HEK293 (cell line): ENCODE results near the gene TNNI3.
"Not testable (repeated sequence)": the region's sequence is repeated elsewhere in the genome, so short reads cannot be mapped to it uniquely, and the experiment has no call there.

Experiments
- REPIN1 ChIP-seq: fragments of 450-650 bp; formaldehyde crosslinking; IDR thresholded peaks from 2 replicates; pipeline ENCODE4 v1.5.1; 2017; ENCODE audit warnings: missing biosample characterization, missing genetic modification characterization, low read depth
- ZBTB1 ChIP-seq: fragments of 450-650 bp; formaldehyde crosslinking; IDR thresholded peaks from 2 replicates; pipeline ENCODE4 v1.5.1; 2016; ENCODE audit warnings: missing biosample characterization, missing genetic modification characterization
- ZBTB26 ChIP-seq: fragments of 450-650 bp; formaldehyde crosslinking; optimal IDR thresholded peaks from 2 replicates; pipeline ENCODE3; 2016; ENCODE audit warnings: missing biosample characterization, mild to moderate bottlenecking, missing genetic modification characterization
- ZBTB8A ChIP-seq: fragments of 450-650 bp; formaldehyde crosslinking; IDR thresholded peaks from 2 replicates; pipeline ENCODE4 v1.5.1; 2016; ENCODE audit warnings: missing biosample characterization, missing genetic modification characterization
- ZNF121 ChIP-seq: fragments of 450-650 bp; formaldehyde crosslinking; IDR thresholded peaks from 2 replicates; pipeline ENCODE4 v1.5.1; 2016; ENCODE audit warnings: missing biosample characterization, missing genetic modification characterization
- ZNF19 ChIP-seq: fragments of 450-650 bp; formaldehyde crosslinking; IDR thresholded peaks from 2 replicates; pipeline ENCODE4; 2016; ENCODE audit warnings: missing biosample characterization, missing genetic modification characterization, low read depth
- ZNF341 ChIP-seq: fragments of 450-650 bp; formaldehyde crosslinking; IDR thresholded peaks from 2 replicates; pipeline ENCODE4; 2016; ENCODE audit warnings: low read depth, missing biosample characterization, missing genetic modification characterization
- ZNF510 ChIP-seq: fragments of 450-650 bp; formaldehyde crosslinking; IDR thresholded peaks from 2 replicates; pipeline ENCODE4 v1.5.1; 2018; ENCODE audit warnings: mild to moderate bottlenecking, missing genetic modification characterization, missing biosample characterization; ENCODE audit not compliant: insufficient replicate concordance
- ZNF514 ChIP-seq: fragments of 450-650 bp; formaldehyde crosslinking; IDR thresholded peaks from 2 replicates; pipeline ENCODE4 v1.5.1; 2016; ENCODE audit warnings: missing biosample characterization, missing genetic modification characterization
- ZNF549 ChIP-seq: fragments of 450-650 bp; IDR thresholded peaks from 2 replicates; pipeline ENCODE4 v1.5.1; 2018; ENCODE audit warnings: missing biosample characterization, missing genetic modification characterization, mild to moderate bottlenecking, inconsistent platforms, moderate library complexity
- TF ChIP-seq, protein P1 (sequence below): fragments of 450-650 bp; formaldehyde crosslinking; IDR thresholded peaks from 2 replicates; pipeline ENCODE4 v1.5.1; 2016; ENCODE audit warnings: missing biosample characterization, missing genetic modification characterization
- TF ChIP-seq, protein P2 (sequence below): fragments of 450-650 bp; formaldehyde crosslinking; IDR thresholded peaks from 2 replicates; pipeline ENCODE4 v1.5.1; 2017; ENCODE audit warnings: missing biosample characterization, missing genetic modification characterization
- TF ChIP-seq, protein P3 (sequence below): fragments of 450-650 bp; formaldehyde crosslinking; IDR thresholded peaks from 2 replicates; pipeline ENCODE4 v1.5.1; 2016; ENCODE audit warnings: missing biosample characterization, missing genetic modification characterization, borderline replicate concordance

DNA sequence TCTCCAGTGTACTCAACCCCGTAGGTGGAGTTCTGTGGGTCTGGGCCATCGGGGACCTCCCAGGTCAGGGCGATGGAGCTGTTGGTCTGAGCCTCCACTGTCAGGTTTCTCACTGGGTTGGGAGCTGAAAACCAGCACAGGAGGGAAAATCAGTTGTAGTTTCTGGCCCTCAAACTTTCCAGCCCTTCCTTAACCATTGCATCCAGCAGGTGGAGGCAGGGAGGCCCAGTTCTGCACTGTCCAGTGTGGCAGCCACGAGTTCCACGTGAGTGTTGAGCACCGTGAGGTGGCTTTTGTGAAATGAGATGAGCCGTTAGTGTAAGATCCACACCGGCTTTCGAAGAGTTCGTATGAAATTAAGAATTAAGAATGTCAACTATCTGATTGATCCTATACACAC lies 44.7 kb upstream of the TNNI3 start:
- not testable (repeated sequence) for TF ChIP-seq ZBTB26 (tag by site-specific recombination); ZNF510 (tag by site-specific recombination); ZNF514 (tag by site-specific recombination); ZBTB8A (tag by site-specific recombination); ZBTB1 (tag by site-specific recombination); ZNF341 (tag by site-specific recombination); ZNF549 (tag by site-specific recombination); ZNF19; ZNF121; REPIN1 (tag by site-specific recombination)
- TF ChIP-seq, protein P1, sequence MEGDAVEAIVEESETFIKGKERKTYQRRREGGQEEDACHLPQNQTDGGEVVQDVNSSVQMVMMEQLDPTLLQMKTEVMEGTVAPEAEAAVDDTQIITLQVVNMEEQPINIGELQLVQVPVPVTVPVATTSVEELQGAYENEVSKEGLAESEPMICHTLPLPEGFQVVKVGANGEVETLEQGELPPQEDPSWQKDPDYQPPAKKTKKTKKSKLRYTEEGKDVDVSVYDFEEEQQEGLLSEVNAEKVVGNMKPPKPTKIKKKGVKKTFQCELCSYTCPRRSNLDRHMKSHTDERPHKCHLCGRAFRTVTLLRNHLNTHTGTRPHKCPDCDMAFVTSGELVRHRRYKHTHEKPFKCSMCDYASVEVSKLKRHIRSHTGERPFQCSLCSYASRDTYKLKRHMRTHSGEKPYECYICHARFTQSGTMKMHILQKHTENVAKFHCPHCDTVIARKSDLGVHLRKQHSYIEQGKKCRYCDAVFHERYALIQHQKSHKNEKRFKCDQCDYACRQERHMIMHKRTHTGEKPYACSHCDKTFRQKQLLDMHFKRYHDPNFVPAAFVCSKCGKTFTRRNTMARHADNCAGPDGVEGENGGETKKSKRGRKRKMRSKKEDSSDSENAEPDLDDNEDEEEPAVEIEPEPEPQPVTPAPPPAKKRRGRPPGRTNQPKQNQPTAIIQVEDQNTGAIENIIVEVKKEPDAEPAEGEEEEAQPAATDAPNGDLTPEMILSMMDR (tag by site-specific recombination) = peak; percentile 16; the same call in 1 of the 2 replicates
- TF ChIP-seq, protein P2, sequence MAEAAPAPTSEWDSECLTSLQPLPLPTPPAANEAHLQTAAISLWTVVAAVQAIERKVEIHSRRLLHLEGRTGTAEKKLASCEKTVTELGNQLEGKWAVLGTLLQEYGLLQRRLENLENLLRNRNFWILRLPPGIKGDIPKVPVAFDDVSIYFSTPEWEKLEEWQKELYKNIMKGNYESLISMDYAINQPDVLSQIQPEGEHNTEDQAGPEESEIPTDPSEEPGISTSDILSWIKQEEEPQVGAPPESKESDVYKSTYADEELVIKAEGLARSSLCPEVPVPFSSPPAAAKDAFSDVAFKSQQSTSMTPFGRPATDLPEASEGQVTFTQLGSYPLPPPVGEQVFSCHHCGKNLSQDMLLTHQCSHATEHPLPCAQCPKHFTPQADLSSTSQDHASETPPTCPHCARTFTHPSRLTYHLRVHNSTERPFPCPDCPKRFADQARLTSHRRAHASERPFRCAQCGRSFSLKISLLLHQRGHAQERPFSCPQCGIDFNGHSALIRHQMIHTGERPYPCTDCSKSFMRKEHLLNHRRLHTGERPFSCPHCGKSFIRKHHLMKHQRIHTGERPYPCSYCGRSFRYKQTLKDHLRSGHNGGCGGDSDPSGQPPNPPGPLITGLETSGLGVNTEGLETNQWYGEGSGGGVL (tag by site-specific recombination) = not testable (repeated sequence)
- TF ChIP-seq, protein P3, sequence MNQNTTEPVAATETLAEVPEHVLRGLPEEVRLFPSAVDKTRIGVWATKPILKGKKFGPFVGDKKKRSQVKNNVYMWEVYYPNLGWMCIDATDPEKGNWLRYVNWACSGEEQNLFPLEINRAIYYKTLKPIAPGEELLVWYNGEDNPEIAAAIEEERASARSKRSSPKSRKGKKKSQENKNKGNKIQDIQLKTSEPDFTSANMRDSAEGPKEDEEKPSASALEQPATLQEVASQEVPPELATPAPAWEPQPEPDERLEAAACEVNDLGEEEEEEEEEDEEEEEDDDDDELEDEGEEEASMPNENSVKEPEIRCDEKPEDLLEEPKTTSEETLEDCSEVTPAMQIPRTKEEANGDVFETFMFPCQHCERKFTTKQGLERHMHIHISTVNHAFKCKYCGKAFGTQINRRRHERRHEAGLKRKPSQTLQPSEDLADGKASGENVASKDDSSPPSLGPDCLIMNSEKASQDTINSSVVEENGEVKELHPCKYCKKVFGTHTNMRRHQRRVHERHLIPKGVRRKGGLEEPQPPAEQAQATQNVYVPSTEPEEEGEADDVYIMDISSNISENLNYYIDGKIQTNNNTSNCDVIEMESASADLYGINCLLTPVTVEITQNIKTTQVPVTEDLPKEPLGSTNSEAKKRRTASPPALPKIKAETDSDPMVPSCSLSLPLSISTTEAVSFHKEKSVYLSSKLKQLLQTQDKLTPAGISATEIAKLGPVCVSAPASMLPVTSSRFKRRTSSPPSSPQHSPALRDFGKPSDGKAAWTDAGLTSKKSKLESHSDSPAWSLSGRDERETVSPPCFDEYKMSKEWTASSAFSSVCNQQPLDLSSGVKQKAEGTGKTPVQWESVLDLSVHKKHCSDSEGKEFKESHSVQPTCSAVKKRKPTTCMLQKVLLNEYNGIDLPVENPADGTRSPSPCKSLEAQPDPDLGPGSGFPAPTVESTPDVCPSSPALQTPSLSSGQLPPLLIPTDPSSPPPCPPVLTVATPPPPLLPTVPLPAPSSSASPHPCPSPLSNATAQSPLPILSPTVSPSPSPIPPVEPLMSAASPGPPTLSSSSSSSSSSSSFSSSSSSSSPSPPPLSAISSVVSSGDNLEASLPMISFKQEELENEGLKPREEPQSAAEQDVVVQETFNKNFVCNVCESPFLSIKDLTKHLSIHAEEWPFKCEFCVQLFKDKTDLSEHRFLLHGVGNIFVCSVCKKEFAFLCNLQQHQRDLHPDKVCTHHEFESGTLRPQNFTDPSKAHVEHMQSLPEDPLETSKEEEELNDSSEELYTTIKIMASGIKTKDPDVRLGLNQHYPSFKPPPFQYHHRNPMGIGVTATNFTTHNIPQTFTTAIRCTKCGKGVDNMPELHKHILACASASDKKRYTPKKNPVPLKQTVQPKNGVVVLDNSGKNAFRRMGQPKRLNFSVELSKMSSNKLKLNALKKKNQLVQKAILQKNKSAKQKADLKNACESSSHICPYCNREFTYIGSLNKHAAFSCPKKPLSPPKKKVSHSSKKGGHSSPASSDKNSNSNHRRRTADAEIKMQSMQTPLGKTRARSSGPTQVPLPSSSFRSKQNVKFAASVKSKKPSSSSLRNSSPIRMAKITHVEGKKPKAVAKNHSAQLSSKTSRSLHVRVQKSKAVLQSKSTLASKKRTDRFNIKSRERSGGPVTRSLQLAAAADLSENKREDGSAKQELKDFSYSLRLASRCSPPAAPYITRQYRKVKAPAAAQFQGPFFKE = not testable (repeated sequence)
